ENCODE results near the gene LTA4H. TPM values are rescaled to one million over a fixed set of nuclear protein-coding genes. Genes with fewer than 3 reads are reported as not detected.

The LTA4H gene
- total RNA-seq, 1 donor, result 160 TPM

DNA sequence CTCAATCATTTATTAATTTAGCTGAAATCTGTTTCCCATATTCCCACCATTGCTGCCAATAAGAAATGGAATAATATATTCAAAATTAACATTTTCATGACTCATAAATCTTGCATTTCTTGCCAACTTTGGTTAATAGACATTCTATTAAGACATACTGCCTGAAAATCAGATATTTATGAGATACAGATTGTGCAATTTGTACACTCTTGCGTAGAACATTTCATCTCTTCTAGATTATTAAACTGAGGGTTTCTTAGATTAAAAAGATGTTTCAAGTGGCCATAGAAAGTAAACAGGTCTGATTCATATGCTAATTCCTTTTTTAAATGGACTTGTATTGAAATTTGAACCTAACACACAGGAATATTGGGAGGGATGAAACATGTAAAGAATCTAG is 9.1 kb downstream of the LTA4H start:
- no peaks in the 10 kb centered on the region for H3K9me3 ChIP-seq (ENCODE audit: low read depth, low read length)
- no peak overlapping the region for H3K4me3 ChIP-seq (ENCODE audit: low read length)
- peaks cover 42% of the 10 kb centered on the region for H3K4me1 ChIP-seq (ENCODE audit: insufficient read depth, low read length)
- no peaks in the 10 kb centered on the region for H3K27me3 ChIP-seq (ENCODE audit: insufficient read depth, low read length)

DNA sequence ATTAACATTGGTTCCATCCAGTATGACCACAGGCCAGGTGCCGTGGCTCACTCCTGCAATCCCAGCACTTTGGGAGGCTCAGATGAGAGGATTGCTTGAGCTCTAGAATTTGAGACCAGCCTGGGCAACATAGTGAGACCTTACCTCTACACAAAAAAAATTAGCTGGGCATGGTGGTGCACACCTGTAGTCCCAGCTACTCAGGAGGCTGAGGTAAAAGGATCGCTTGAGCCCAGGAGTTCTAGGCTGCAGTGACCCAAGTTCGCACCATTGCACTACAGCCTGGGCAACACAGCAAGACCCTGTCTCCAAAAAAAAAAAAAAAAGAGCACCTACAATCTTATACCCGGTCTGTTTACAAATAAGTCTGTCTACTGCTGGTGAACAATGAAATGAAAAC is 9.9 kb downstream of the LTA4H start:
- Histone ChIP-seq H3K9me3 (ENCODE audit: low read depth, low read length) (no peaks in the 10 kb centered on the region), H3K4me3 (ENCODE audit: low read length) (no peak overlapping the region), H3K27me3 (ENCODE audit: insufficient read depth, low read length) (no peaks in the 10 kb centered on the region), H3K4me1 (ENCODE audit: insufficient read depth, low read length) (peaks cover 43% of the 10 kb centered on the region)

DNA sequence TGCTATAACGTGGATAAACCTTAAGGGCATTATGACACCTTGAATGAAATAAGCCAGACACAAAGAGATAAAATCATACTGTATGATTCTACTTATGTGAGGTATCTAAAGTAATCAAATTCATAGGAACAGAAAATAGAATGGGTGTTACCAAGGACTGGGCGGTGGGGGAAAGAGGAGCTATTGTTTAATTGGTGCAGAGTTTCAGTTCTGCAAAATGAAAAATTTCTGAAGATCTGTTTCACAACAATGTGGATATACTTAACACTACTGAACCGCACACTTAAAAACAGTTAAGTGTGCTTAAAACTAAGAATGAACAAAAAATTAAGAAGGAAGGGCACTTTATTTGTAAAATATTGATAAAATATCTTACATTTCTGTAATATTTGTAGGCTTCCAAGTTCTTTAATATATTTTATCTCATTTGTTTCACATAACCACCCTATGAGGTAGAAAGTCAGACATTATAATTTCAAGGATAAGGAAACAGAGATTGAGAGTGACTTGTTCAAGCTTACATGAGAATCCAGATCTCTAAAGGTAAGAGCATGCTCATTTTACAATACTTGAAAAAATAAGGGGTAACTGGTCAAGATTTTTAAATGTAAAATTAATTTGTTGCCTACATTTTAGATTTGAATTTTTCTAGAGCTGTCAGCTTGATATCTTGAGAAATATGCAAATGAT is 14.9 kb downstream of the LTA4H start:
- peaks cover 27% of the 10 kb centered on the region for H3K4me1 ChIP-seq (ENCODE audit: insufficient read depth, low read length)
- no peak overlapping the region for H3K4me3 ChIP-seq (ENCODE audit: low read length)
- no peaks in the 10 kb centered on the region for H3K27me3 ChIP-seq (ENCODE audit: insufficient read depth, low read length)
- no peaks in the 10 kb centered on the region for H3K9me3 ChIP-seq (ENCODE audit: low read depth, low read length)

DNA sequence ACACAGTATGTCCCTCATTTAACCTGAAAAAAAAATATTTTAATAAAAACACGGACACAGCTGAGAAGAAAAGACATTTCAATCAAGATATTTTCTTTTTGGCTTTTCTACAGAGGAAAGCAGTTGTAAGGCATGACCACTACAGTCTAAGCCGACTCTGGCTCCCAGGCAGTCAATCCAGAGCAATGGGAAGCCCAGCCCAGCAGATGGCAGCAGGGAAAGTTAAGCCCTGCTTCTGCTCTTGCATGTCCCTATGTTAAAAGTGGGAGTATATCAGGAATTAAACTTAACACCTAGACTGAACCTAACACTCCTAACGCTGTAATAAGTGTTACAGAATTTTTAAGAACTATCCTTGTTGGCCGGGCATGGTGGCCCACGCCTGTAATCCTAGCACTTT is 19.7 kb downstream of the LTA4H start:
- no peaks in the 10 kb centered on the region for H3K27me3 ChIP-seq (ENCODE audit: insufficient read depth, low read length)
- H3K4me1 ChIP-seq (ENCODE audit: insufficient read depth, low read length), result peaks cover 11% of the 10 kb centered on the region
- no peak overlapping the region for H3K4me3 ChIP-seq (ENCODE audit: low read length)
- H3K9me3 ChIP-seq (ENCODE audit: low read depth, low read length), result no peaks in the 10 kb centered on the region

DNA sequence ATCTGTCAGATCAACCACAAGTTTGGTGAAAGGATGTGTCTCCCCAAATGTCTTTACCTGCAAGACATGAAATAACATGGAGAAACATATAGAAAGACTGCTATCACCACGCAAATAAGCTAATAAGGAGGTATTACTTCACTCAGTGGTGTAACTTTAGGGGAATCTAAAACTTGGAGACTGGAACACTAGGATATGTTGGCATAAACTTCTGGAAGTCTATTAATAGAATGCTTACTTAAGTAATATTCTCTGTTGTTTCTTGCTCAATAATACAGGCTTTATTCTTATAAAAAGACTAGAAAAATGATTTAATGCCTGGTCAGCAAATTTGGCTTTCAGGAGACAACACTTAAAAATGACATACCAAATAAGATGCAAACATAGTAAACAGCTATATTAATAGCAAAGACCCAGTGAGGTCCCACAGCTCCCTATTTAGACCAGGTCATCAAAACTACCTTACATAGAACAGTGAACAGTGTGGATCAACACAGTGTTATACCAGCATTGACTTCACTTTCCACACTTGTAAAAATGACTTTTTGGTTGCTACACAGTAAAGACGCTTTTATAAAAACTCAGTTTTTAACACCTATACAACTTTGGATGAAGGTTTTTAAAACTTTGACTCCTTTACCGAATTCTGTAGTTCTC is 20.3 kb downstream of the LTA4H start:
- Histone ChIP-seq H3K4me3 (ENCODE audit: low read length) (no peak overlapping the region), H3K9me3 (ENCODE audit: low read depth, low read length) (no peaks in the 10 kb centered on the region), H3K4me1 (ENCODE audit: insufficient read depth, low read length) (peaks cover 9% of the 10 kb centered on the region), H3K27me3 (ENCODE audit: insufficient read depth, low read length) (no peaks in the 10 kb centered on the region)

DNA sequence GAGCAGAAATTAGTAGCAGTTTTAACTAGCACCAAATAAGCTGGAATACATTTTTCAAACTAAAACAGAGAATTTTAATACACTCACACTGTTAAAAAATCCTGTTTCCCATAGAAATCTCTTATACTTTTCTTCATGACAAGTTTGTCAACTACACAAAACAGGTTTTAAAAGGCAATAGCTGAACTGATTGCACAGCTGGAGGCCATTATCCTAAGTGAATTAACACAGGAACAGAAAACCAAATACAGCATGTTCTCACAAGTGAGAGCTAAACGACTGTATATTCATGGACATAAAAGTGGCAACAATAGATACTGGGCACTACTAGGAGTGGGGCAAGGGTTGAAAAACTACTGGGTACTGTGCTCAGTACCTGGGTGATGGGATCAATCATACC is 27.7 kb downstream of the LTA4H start:
- H3K4me3 ChIP-seq (ENCODE audit: low read length), result no peak overlapping the region
- no peaks in the 10 kb centered on the region for H3K4me1 ChIP-seq (ENCODE audit: insufficient read depth, low read length)

DNA sequence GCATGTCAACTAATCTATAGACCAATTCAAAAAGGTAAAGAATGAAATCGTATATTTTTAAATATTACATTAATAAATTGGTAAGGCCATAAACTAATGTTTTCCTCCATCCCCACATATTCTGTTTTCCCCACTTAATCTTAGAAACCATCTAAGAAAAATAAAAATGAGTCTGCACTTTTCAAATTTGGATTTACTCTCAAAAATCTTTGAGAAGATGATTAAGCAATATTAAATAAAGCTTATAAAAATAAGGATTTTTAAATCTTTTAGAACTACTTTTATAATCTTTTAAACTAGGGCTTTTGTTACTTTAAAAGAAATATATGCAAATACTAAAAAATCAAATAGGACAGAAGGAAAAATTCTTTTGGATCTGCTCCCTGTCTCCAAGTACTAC is 28.7 kb downstream of the LTA4H start:
- no peaks in the 10 kb centered on the region for H3K27me3 ChIP-seq (ENCODE audit: insufficient read depth, low read length)

More for the DNA sequence above, 27.7 kb downstream of the LTA4H start:
- H3K27me3 ChIP-seq (ENCODE audit: insufficient read depth, low read length), result no peaks in the 10 kb centered on the region
- H3K9me3 ChIP-seq (ENCODE audit: low read depth, low read length), result no peaks in the 10 kb centered on the region

DNA sequence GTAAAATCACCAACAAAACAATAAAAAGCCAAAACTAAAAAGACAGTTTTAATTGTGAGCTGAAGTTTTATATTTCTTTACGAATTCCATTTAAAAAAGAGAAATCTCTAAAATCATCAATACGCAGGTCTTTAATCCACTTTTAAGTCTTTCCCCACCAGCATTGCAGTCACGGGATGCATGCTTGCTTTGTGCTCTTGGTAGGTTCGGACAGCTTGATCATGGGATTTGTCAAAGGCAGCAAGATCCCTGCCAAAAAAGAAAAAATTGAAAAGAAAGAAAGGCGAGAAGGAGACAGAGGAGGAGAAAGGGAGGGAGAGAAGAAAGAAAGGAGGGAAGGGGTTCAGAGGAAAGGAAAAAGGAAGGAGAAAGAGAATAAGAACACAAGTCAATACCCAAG is 34.5 kb downstream of the LTA4H start:
- Histone ChIP-seq H3K9me3 (ENCODE audit: low read depth, low read length) (no peaks in the 10 kb centered on the region), H3K27me3 (ENCODE audit: insufficient read depth, low read length) (no peaks in the 10 kb centered on the region), H3K4me1 (ENCODE audit: insufficient read depth, low read length) (peaks cover 31% of the 10 kb centered on the region), H3K4me3 (ENCODE audit: low read length) (no peak overlapping the region)

More for the DNA sequence above, 28.7 kb downstream of the LTA4H start:
- Histone ChIP-seq H3K9me3 (ENCODE audit: low read depth, low read length) (no peaks in the 10 kb centered on the region), H3K4me1 (ENCODE audit: insufficient read depth, low read length) (no peaks in the 10 kb centered on the region), H3K4me3 (ENCODE audit: low read length) (no peak overlapping the region)

DNA sequence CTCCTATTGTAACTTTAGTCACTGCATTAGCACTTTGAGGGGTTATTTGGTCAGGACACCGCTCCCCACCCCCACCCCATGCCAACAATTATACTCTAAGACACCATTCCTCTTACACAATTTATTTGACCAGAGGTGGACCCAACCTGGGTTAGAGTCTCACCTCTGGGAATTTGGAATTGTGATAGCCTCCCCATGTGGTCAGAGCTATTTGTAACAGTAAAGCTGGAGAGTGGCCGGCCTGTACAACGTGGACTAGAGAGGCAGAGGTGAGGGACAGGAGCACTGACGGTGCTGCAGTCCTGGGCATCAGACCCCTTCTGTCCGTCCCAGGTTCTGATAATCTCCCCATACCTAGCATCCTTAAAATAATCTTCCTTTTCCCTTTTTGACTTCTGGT is 35.9 kb downstream of the LTA4H start:
- no peaks in the 10 kb centered on the region for H3K27me3 ChIP-seq (ENCODE audit: insufficient read depth, low read length)
- H3K9me3 ChIP-seq (ENCODE audit: low read depth, low read length), result no peaks in the 10 kb centered on the region
- H3K4me1 ChIP-seq (ENCODE audit: insufficient read depth, low read length), result peaks cover 45% of the 10 kb centered on the region
- no peak overlapping the region for H3K4me3 ChIP-seq (ENCODE audit: low read length)

DNA sequence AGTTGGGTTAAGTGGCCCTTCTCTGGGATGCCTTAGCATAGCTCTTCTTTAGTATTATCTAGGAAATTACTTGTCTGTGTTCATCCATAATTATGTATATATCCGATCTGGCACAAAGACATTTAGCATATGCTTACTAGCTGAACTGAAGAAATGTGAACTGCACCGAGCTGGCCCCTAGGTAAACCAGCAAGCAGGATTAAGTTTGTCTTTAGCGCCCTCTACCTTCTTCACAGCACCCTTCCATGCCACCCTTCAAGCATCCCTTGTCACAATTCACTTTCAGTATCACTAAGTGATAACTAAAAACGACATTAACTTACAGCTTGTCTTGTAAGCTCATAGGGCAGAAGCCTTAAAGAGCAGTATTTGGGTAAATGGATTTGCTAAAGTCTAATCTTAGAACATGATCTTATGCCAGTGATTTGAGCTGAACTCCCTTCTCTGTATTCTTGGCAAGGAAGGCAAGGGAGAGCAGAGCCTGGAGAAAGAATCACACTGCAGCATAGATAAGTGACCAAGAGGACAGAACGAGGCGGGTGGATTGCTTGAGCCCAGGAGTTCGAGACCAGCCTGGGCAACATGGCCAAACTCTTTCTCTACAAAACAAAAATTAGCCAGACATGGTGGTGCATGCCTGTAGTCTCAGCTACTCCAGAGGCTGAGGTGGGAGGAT is 36.6 kb downstream of the LTA4H start:
- Histone ChIP-seq H3K4me3 (ENCODE audit: low read length) (no peak overlapping the region), H3K9me3 (ENCODE audit: low read depth, low read length) (no peaks in the 10 kb centered on the region), H3K4me1 (ENCODE audit: insufficient read depth, low read length) (peaks cover 51% of the 10 kb centered on the region), H3K27me3 (ENCODE audit: insufficient read depth, low read length) (no peaks in the 10 kb centered on the region)

DNA sequence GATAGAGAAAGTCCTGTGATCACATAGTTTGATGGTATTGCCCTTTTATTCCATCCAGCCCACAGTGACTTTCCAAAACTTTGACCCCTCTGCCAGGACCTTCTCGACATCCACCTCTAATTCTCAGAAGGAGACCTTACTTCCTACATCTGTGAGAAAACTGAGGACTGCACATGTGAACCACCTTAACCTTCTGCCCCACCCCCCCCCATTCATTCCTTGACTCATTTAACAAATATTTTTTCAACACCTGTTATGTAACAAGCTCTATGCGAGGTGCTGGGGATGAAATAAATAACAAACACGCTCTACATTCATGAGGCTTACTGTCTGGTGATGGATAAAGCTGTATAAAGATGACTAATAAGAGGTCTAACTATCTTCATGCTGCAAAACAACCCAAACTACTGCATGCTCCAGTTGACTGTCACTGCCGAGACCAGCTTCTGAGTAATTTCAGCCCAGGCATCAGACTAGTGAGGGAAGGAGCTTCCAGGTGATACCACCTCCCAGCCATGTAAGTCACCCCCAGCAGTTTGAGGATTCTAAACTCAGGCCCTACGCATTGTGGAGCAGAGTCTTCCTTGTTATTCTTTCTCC is 37.4 kb downstream of the LTA4H start:
- Histone ChIP-seq H3K4me3 (ENCODE audit: low read length) (no peak overlapping the region), H3K4me1 (ENCODE audit: insufficient read depth, low read length) (peaks cover 51% of the 10 kb centered on the region), H3K9me3 (ENCODE audit: low read depth, low read length) (no peaks in the 10 kb centered on the region), H3K27me3 (ENCODE audit: insufficient read depth, low read length) (no peaks in the 10 kb centered on the region)

DNA sequence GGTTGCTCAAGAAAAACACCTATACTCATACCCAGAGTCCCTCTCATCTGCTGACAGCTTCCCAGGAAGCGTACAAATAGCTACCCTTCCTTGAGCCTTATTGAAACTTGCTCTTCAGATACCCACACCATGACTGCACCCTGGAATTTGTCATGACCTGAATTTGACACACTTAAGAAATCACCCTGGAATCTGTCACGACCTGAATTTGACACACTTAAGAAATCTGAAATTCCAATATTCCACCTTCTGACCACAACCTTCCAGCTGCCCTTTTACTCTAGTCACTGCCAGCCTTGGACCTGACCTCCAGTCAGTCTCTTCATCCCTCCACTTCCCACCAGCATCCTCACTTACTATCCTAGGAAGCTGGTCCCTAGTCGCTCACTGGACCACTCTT is 38.1 kb downstream of the LTA4H start:
- H3K4me3 ChIP-seq (ENCODE audit: low read length), result no peak overlapping the region

DNA sequence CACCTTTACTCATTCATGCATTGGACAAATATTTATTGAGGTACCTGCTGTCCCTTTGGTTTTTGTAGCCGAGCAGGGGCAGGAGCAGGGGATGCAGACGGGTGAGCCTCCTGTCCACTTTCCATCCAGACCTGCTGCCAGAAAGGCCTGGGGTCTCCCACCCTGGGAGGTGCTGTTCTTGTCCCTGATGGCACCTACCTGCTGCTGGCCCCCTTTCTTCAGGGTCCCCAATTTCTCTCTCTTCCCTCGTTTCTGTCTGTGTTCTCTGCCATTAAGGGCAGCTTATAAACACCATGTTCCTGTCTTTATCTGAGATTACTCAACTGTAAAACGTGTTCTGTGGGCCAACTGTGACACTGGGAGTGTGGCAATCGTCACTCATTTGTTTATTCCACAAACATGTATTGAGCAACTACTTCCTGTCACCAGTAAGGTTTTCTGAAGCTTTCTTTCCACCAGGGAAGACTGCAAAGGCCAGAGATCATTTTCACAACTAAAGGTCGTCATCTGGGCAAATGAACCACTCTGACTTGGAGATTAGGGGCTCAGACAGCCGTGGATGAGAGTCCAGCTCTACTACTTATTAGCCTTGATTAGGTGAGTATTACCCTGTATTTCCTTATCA is 39.2 kb downstream of the LTA4H start, which contains the start of gene HAL:
TSS of gene HAL (minus strand) at position 311 of the 625 bp plus-strand sequence. CDS start 434 bp downstream, outside the sequence.
- peak within 1 kb of the TSS; percentile 36 for H3K4me3 ChIP-seq (ENCODE audit: low read length)
- H3K4me1 ChIP-seq (ENCODE audit: insufficient read depth, low read length), result peaks cover 51% of the 10 kb centered on the region
- no peaks in the 10 kb centered on the region for H3K9me3 ChIP-seq (ENCODE audit: low read depth, low read length)

More for the DNA sequence above, 38.1 kb downstream of the LTA4H start:
- Histone ChIP-seq H3K4me1 (ENCODE audit: insufficient read depth, low read length) (peaks cover 51% of the 10 kb centered on the region), H3K27me3 (ENCODE audit: insufficient read depth, low read length) (no peaks in the 10 kb centered on the region), H3K9me3 (ENCODE audit: low read depth, low read length) (no peaks in the 10 kb centered on the region)

DNA sequence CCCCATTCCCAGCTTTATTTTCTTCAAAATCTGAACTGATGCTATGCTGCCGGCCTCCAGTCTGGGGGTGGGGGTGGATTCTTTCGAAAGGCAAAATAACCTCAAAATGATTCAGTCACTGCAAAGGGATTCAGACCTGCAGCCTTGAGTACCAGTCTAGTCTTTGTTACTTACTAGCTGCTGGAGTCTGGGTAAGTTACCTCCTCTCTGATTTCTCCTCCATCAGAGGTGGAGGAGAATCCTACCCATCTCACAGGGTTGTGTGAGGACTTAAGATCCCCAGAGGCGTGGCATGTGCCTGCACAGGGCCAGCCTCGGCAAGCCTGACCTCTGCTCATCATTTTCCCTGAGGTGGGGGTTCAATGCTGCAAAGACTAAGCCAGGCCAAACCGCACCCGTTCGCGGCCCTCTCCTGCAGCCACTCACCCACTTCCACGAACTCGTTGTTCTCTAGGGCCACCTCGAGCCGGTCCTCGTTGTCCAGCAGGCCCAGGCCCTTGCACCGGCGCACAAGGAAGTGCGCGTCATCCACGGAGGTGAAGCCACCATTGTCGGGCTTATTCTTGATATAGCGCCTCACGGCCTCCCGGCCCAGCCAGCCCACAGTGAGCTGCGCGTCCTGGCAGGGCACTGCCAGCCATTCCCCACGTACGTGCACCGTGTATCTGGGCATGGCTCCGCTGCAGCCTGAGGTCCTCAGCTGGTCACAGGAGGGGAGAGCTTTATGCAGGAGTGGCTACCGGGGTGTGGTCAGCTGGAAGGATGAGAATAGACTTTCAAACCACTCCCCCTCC is 40.0 kb downstream of the LTA4H start:
- peak overlapping the region; percentile 36 for H3K4me3 ChIP-seq (ENCODE audit: low read length)
- H3K27me3 ChIP-seq (ENCODE audit: insufficient read depth, low read length), result no peaks in the 10 kb centered on the region
- peaks cover 51% of the 10 kb centered on the region for H3K4me1 ChIP-seq (ENCODE audit: insufficient read depth, low read length)
- no peaks in the 10 kb centered on the region for H3K9me3 ChIP-seq (ENCODE audit: low read depth, low read length)

More for the DNA sequence above, 39.2 kb downstream of the LTA4H start, which contains the start of gene HAL:
- H3K27me3 ChIP-seq (ENCODE audit: insufficient read depth, low read length), result no peaks in the 10 kb centered on the region

Data from mononuclear cell (primary cell).